Adrenal gland (tissue), 12 donors: Measurements from ENCODE around the gene KIAA0586. TPM values are rescaled to one million over a fixed set of nuclear protein-coding genes. Genes with fewer than 3 reads are reported as not detected.

Experiments
- DNase-seq, 7 donors: peaks; one replicate each; pipeline ENCODE4 v3.0.0-alpha.2; 2019 to 2020
- H3K27ac ChIP-seq, 5 donors: fragments of 200-600 bp; sonication (generic) in 4 of 5; 1 replicate in 3 of 5; 2 replicates in 2 of 5; pipeline versions ENCODE4 v1.5.1 to v1.8.0; 2016 to 2020; ENCODE audit warnings: mild to moderate bottlenecking in 1 of 5
- H3K27me3 ChIP-seq: fragments of 200-600 bp; 2 replicates; pipeline ENCODE4 v1.8.0; 2021
- H3K36me3 ChIP-seq, 2 donors: fragments of 200-600 bp; replicated peaks in 1 of 2; 1 replicate in 1 of 2; 2 replicates in 1 of 2; pipeline versions ENCODE4 v1.5.1 to v1.8.0; 2018 to 2022
- H3K4me1 ChIP-seq, 2 donors: fragments of 200-600 bp; replicated peaks in 1 of 2; 1 replicate in 1 of 2; 2 replicates in 1 of 2; pipeline versions ENCODE4 v1.5.1 to v1.8.0; 2018 to 2021
- H3K4me3 ChIP-seq, 4 donors: fragments of 200-600 bp; sonication (generic) in 3 of 4; one replicate each; pipeline ENCODE4 v1.5.1; 2016 to 2018
- H3K9me3 ChIP-seq, 3 donors: fragments of 200-600 bp; sonication (generic) in 1 of 3; replicated peaks in 1 of 3; 1 replicate in 2 of 3; 2 replicates in 1 of 3; pipeline versions ENCODE4 v1.5.1 to v1.8.0; 2016 to 2021
- POLR2A ChIP-seq, 2 donors: fragments of 450-650 bp; IDR thresholded peaks; one replicate each; pipeline ENCODE4 v1.6.1; 2017; ENCODE audit warnings: antibody characterized with exemption in 2 of 2, mild to moderate bottlenecking in 2 of 2, moderate library complexity in 1 of 2
- WGBS, 4 donors: extraction: QIAGEN DNeasy Blood & Tissue Kit in 2 of 4; methylation state at CpG; one replicate each; pipeline versions ENCODE4 v1.1.5 to v1.1.7; 2013 to 2017; 5-methylcytosine and 5-hydroxymethylcytosine counted together
- intact Hi-C, 2 donors: fragments of 100-400 bp; cut with DNase I; formaldehyde crosslinking; loops; one replicate each; pipeline versions ENCODE4 v1.14.1 to v1.15.0; 2022 to 2023
- polyA plus RNA-seq, 3 donors: library from polyadenylated mRNA; stranded (reverse); fragments of 200-250 nt in 2 of 3; fragments of 350-450 nt in 1 of 3; fragmentation: Illumina TruSeq in 1 of 3; extraction: RNeasy Lipid Tissue Mini Kit (QIAGEN cat#74804) in 1 of 3; gene quantifications; one replicate each; pipeline ENCODE4 v1.2.3, GENCODE V29; 2013 to 2014
- total RNA-seq, 9 donors: library from RNA; depleted of rRNA in 4 of 9; stranded (reverse); fragments of >200 nt in 4 of 9; fragments of 120-200 nt in 1 of 9; fragmentation: NEBNext Ultra II Directional in 1 of 9; extraction: Animal tissue kit (Norgen Biotek cat#: 25700) in 1 of 9; gene quantifications; one replicate each; pipeline versions ENCODE4 v1.1.0 to v1.2.4, GENCODE V29; 2013 to 2023
- TF ChIP-seq, protein P1 (sequence below), 6 experiments: fragments of 450-650 bp in 4 of 6; fragments of 200-600 bp in 2 of 6; sonication (generic) in 1 of 6; IDR thresholded peaks; 1 replicate in 5 of 6; 2 replicates in 1 of 6; pipeline versions ENCODE4 v1.5.1 to v1.8.0; 2016 to 2021; ENCODE audit warnings: antibody characterized with exemption in 6 of 6, mild to moderate bottlenecking in 2 of 6, moderate library complexity in 1 of 6
- donor health status: healthy with polysubstance abuse.
- donor health status: Bipolar disorder and iron deficiency.
- donor health status: DM: yes; HTN: yes; CAD: no.
- donor health status: DM: no; HTN: no; CAD: no.
- donor health status: DM: no; HTN: no; CAD: no.
- donor health status: DM: yes; HTN: yes; CAD: no.

The KIAA0586 gene
- total and polyA plus RNA-seq, 12 donors: 9.1 to 28.7 (median 15.9) TPM

DNA sequence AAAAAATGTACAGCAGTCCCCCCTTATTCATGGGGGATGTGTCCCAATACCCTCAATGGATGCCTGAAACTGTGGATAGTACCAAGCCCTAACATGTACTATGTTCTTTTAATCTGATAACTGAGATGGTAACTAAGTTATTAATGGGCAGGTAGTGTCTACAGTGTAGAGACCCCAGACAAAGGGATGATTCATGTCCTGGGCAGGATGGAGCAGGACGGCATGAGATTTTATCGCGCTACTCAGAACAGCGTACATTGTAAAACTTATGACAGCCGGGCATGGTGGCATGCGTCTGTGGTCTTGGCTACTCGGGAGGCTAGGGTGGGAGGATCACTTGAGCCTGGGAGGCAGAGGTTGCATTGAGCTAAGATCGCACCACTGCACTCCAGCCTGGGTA is 37.1 kb downstream of the KIAA0586 start:
- no peaks in the 10 kb centered on the region for H3K9me3 ChIP-seq
- no peak overlapping the region for H3K27ac ChIP-seq
- no peak for DNase-seq
- H3K36me3 ChIP-seq: peaks cover 0 to 31% of the 10 kb centered on the region in 2 donors
- intact Hi-C loops: no loop called here
- no peaks in the 10 kb centered on the region for H3K27me3 ChIP-seq
- WGBS, 4 donors: 92 to 97% (median 96%) methylated on average over 8 of the region's 8 CpGs
- H3K4me3 ChIP-seq: no peak overlapping the region
- H3K4me1 ChIP-seq: no peaks in the 10 kb centered on the region
- TF ChIP-seq POLR2A (IDR thresholded peaks at IDR 0.05): no peak
- TF ChIP-seq, protein P1, sequence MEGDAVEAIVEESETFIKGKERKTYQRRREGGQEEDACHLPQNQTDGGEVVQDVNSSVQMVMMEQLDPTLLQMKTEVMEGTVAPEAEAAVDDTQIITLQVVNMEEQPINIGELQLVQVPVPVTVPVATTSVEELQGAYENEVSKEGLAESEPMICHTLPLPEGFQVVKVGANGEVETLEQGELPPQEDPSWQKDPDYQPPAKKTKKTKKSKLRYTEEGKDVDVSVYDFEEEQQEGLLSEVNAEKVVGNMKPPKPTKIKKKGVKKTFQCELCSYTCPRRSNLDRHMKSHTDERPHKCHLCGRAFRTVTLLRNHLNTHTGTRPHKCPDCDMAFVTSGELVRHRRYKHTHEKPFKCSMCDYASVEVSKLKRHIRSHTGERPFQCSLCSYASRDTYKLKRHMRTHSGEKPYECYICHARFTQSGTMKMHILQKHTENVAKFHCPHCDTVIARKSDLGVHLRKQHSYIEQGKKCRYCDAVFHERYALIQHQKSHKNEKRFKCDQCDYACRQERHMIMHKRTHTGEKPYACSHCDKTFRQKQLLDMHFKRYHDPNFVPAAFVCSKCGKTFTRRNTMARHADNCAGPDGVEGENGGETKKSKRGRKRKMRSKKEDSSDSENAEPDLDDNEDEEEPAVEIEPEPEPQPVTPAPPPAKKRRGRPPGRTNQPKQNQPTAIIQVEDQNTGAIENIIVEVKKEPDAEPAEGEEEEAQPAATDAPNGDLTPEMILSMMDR (IDR thresholded peaks at IDR 0.05): no peak

DNA sequence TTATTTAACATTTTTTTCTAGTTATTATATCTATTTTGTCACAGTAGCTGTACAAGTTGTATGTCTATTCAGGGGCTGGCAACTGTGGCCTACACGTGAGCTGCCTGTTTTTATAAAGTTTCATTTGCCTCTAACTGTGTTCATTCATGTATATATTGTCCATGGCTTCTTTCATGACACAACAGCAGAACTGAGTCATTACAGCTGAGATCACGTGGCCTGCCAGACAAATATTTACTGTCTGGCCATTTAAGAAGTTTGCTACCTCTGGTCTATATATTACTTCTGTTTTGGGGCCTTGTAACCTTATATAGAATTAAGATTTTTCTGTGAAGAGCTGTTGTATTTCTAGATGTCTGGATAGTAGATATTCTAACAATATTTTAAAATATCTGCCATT is 37.9 kb downstream of the KIAA0586 start:
- intact Hi-C loops: no loop called here
- H3K9me3 ChIP-seq: no peaks in the 10 kb centered on the region
- peaks cover 0 to 31% of the 10 kb centered on the region in 2 donors for H3K36me3 ChIP-seq
- 86 to 96% (median 92%) methylated on average over 2 of the region's 2 CpGs for WGBS, 4 donors
- H3K4me1 ChIP-seq: no peaks in the 10 kb centered on the region
- H3K27ac ChIP-seq: no peak overlapping the region
- TF ChIP-seq POLR2A (IDR thresholded peaks at IDR 0.05): no peak
- TF ChIP-seq, protein P1 (IDR thresholded peaks at IDR 0.05): no peak
- no peaks in the 10 kb centered on the region for H3K27me3 ChIP-seq
- DNase-seq: no peak
- H3K4me3 ChIP-seq: no peak overlapping the region

DNA sequence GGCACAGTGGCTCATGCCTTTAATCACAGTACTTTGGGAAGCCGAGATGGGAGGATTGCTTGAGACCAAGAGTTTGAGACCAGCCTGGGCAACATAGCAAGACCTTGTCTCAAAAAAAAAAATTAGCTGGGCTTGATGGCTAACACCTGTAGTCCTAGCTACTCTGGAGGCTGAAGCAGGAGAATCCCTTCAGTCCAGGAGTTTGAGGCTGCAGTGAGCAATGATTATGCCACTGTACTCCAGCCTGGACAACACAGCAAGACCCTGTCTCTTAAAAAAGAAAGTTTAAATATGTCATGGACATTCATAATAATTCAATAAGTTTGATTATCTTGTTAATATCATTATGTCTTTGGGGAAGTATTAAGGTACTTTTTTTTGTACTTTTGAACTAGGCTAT is 38.9 kb downstream of the KIAA0586 start:
- no peaks in the 10 kb centered on the region for H3K9me3 ChIP-seq
- H3K4me3 ChIP-seq: no peak overlapping the region
- no peak for TF ChIP-seq POLR2A (IDR thresholded peaks at IDR 0.05)
- TF ChIP-seq, protein P1 (IDR thresholded peaks at IDR 0.05): no peak
- intact Hi-C loops: no loop called here
- peaks cover 0 to 30% of the 10 kb centered on the region in 2 donors for H3K36me3 ChIP-seq
- no peak for DNase-seq
- H3K27ac ChIP-seq: no peak overlapping the region
- WGBS, 4 donors: 93 to 97% (median 94%) methylated on average over 1 of the region's 1 CpG
- no peaks in the 10 kb centered on the region for H3K27me3 ChIP-seq
- no peaks in the 10 kb centered on the region for H3K4me1 ChIP-seq

DNA sequence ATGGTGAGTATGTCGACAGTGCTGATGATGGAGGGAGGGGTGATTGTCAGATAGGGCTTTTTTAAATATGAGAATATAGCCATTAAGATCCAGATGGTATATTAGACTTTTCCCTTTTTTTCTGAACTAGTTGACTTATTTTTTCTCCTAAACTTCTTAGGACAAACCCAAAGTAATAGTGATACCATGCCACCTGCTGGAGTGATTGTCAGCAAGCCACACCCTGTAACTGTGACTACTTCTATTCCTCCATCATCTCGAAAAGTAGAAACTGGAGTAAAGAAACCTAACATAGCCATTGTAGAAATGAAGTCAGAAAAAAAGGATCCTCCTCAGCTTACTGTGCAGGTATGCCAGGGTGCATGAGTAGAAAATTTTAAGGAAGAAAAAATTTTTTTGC is 40.1 kb downstream of the KIAA0586 start:
- intact Hi-C loops: no loop called here
- no peak for DNase-seq
- H3K9me3 ChIP-seq: no peaks in the 10 kb centered on the region
- no peak overlapping the region for H3K4me3 ChIP-seq
- TF ChIP-seq, protein P1 (IDR thresholded peaks at IDR 0.05): no peak
- TF ChIP-seq POLR2A (IDR thresholded peaks at IDR 0.05): no peak
- 95 to 100% (median 98%) methylated on average over 2 of the region's 2 CpGs for WGBS, 4 donors
- H3K27ac ChIP-seq: no peak overlapping the region
- peaks cover 0 to 26% of the 10 kb centered on the region in 2 donors for H3K36me3 ChIP-seq
- no peaks in the 10 kb centered on the region for H3K27me3 ChIP-seq
- H3K4me1 ChIP-seq: no peaks in the 10 kb centered on the region
